ENCODE measurements around the gene RHOG.

DNA sequence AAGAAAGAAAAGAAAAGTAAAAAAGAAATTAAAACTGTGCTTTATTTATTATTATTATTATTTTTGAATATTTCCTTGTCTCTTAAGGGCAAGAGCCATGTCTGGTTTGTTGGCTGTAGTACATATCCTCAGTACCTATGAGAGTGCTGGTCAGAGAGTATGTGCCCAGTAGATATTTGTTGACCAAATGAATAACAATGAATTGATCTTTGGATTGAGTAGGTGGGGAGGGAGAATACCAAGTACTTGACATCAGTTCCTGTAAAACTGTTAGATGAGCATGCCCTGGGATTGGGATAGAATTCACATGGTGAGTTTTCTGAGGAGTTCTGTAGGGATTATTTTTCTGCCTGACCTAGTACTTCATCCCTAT lies 26.1 kb upstream of the RHOG start:
- TF ChIP-seq, protein P1, sequence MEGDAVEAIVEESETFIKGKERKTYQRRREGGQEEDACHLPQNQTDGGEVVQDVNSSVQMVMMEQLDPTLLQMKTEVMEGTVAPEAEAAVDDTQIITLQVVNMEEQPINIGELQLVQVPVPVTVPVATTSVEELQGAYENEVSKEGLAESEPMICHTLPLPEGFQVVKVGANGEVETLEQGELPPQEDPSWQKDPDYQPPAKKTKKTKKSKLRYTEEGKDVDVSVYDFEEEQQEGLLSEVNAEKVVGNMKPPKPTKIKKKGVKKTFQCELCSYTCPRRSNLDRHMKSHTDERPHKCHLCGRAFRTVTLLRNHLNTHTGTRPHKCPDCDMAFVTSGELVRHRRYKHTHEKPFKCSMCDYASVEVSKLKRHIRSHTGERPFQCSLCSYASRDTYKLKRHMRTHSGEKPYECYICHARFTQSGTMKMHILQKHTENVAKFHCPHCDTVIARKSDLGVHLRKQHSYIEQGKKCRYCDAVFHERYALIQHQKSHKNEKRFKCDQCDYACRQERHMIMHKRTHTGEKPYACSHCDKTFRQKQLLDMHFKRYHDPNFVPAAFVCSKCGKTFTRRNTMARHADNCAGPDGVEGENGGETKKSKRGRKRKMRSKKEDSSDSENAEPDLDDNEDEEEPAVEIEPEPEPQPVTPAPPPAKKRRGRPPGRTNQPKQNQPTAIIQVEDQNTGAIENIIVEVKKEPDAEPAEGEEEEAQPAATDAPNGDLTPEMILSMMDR (conservative IDR thresholded peaks at IDR 0.05 in 1 of 2, IDR thresholded peaks at IDR 0.05 in 1 of 2; ENCODE audit: extremely low read depth in 1 of 2, insufficient read depth in 1 of 2, low read depth in 1 of 2, low read length in 2 of 2), result no peak
- no peak for TF ChIP-seq EZH2 (IDR thresholded peaks at IDR 0.05; ENCODE audit: borderline replicate concordance, low read length)
